Heart left ventricle (tissue), 16 donors: Measurements from ENCODE around the gene TRMT5. TPM values are rescaled to one million over a fixed set of nuclear protein-coding genes. Genes with fewer than 3 reads are reported as not detected.

ENCODE experiments used
- ATAC-seq, 4 donors: fragments of 200-7000 bp; cut with Tn5 transposase; one replicate each; pipeline ENCODE4 v1.9.1; 2020 to 2022; ENCODE audit warnings: moderate library complexity in 4 of 4, mild to moderate bottlenecking in 3 of 4, moderate number of reproducible peaks in 1 of 4
- DNase-seq, 5 donors: peaks; one replicate each; pipeline ENCODE4 v3.0.0-alpha.2; 2020
- H3K27ac ChIP-seq, 12 donors: fragments of 200-600 bp; sonication (generic) in 4 of 12; one replicate each; pipeline versions ENCODE4 v1.5.0 to v1.8.0; 2016 to 2022; ENCODE audit warnings: mild to moderate bottlenecking in 2 of 12
- H3K27me3 ChIP-seq, 9 donors: fragments of 200-600 bp; sonication (generic) in 2 of 9; one replicate each; pipeline versions ENCODE4 v1.5.1 to v1.8.0; 2016 to 2022; ENCODE audit warnings: mild to moderate bottlenecking in 3 of 9
- H3K36me3 ChIP-seq, 9 donors: fragments of 200-600 bp; sonication (generic) in 2 of 9; one replicate each; pipeline versions ENCODE4 v1.5.0 to v1.8.0; 2018 to 2022; ENCODE audit warnings: mild to moderate bottlenecking in 2 of 9
- H3K4me1 ChIP-seq, 12 donors: fragments of 200-600 bp; sonication (generic) in 4 of 12; one replicate each; pipeline versions ENCODE4 v1.5.0 to v1.8.0; 2016 to 2022; ENCODE audit warnings: mild to moderate bottlenecking in 3 of 12
- H3K4me3 ChIP-seq, 12 donors: fragments of 200-600 bp; sonication (generic) in 4 of 12; one replicate each; pipeline versions ENCODE4 v1.5.0 to v1.8.0; 2017 to 2022; ENCODE audit warnings: mild to moderate bottlenecking in 9 of 12, moderate library complexity in 4 of 12
- H3K9me3 ChIP-seq, 12 donors: fragments of 200-600 bp; sonication (generic) in 4 of 12; one replicate each; pipeline versions ENCODE4 v1.5.0 to v1.8.0; 2016 to 2022; ENCODE audit warnings: mild to moderate bottlenecking in 1 of 12
- POLR2A ChIP-seq, 2 donors: fragments of 450-650 bp; IDR thresholded peaks; one replicate each; pipeline ENCODE4 v1.6.1; 2017; ENCODE audit warnings: antibody characterized with exemption in 2 of 2, mild to moderate bottlenecking in 2 of 2, moderate library complexity in 2 of 2
- WGBS, 4 donors: extraction: QIAGEN DNeasy Blood & Tissue Kit in 2 of 4; methylation state at CpG; one replicate each; pipeline versions ENCODE4 v1.1.5 to v1.1.7; 2013 to 2018; 5-methylcytosine and 5-hydroxymethylcytosine counted together
- intact Hi-C, 10 donors: fragments of 100-400 bp; cut with DNase I; formaldehyde crosslinking; loops; one replicate each; pipeline versions ENCODE4 v1.11.1 to v1.14.2; 2022
- polyA plus RNA-seq, 2 donors: library from polyadenylated mRNA; stranded (reverse); fragments of 200-250 nt; gene quantifications; one replicate each; pipeline ENCODE4 v1.2.3, GENCODE V29; 2013
- total RNA-seq, 9 donors: library from RNA; depleted of rRNA in 2 of 9; stranded (reverse); fragments of >200 nt in 2 of 9; fragmentation: NEBNext Ultra II Directional in 3 of 9; extraction: Animal tissue kit (Norgen Biotek cat#: 25700) in 3 of 9; gene quantifications; one replicate each; pipeline versions ENCODE4 v1.1.0 to v1.2.4, GENCODE V29; 2016 to 2023
- TF ChIP-seq, protein P1 (sequence below), 12 donors: fragments of 200-600 bp; sonication (generic) in 4 of 12; IDR thresholded peaks; one replicate each; pipeline versions ENCODE4 v1.5.0 to v1.8.0; 2018 to 2022; ENCODE audit warnings: antibody characterized with exemption in 12 of 12, mild to moderate bottlenecking in 5 of 12
- donor health status: ischemic (EF 13 %, LVEDD 7.1; RV severe dilation, severe dysfunction).
- donor health status: healthy with polysubstance abuse.
- donor health status: DM: no; HTN: yes; CAD: no.
- donor health status: DM: no; HTN: no; CAD: no.
- donor health status: ischemic (EF 25% LVEDD 6.9; RV normal size, moderate dysfunction).
- donor health status: ischemic (EF 25% LVEDD 5.7; RV mildly dilated, moderate dysfunction).
- donor health status: healthy.
- donor health status: DM: yes; HTN: yes; CAD: no.
- donor health status: ischemic (EF 35%, LVEDD 5.7; RV mildly dilated, moderate dysfunction).
- donor health status: nonischemic (EF 11% LVEDD 7.7; RV severe dilation, severe dysfunction).
- donor health status: DM: yes; HTN: yes; CAD: no.
- donor health status: PGD.
- donor health status: ischemic (EF 29% LVEDD 5.4; RV normal size, mild dysfunction).
- donor health status: nonischemic (EF 23%, LVEDD 6.1; RV moderate dilation, normal function).

Gene TRMT5
- total and polyA plus RNA-seq, 11 donors, result 1.6 to 9.7 (median 6.2) TPM

DNA sequence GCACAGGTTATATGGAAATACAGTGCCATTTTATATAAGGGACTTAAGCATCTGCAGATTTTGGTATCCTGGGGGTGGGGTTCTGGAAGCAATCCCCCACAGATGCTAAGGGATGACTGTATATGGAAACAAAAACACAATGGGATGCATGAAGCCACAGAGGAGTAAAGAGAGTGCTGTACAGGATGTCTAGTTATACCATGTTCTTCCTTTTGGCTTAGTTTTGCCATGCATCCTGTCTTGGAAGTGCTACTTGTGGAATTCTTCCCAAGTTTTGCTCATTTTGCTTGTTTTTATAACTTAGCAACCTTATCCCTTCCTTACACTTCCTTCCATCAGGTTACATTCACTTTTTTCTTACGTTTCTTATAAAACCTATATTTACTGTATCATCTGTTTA is 55.6 kb downstream of the TRMT5 start:
- H3K36me3 ChIP-seq, result no peaks in the 10 kb centered on the region
- ATAC-seq (no peak), DNase-seq (no peak)
- TF ChIP-seq, protein P1, sequence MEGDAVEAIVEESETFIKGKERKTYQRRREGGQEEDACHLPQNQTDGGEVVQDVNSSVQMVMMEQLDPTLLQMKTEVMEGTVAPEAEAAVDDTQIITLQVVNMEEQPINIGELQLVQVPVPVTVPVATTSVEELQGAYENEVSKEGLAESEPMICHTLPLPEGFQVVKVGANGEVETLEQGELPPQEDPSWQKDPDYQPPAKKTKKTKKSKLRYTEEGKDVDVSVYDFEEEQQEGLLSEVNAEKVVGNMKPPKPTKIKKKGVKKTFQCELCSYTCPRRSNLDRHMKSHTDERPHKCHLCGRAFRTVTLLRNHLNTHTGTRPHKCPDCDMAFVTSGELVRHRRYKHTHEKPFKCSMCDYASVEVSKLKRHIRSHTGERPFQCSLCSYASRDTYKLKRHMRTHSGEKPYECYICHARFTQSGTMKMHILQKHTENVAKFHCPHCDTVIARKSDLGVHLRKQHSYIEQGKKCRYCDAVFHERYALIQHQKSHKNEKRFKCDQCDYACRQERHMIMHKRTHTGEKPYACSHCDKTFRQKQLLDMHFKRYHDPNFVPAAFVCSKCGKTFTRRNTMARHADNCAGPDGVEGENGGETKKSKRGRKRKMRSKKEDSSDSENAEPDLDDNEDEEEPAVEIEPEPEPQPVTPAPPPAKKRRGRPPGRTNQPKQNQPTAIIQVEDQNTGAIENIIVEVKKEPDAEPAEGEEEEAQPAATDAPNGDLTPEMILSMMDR (IDR thresholded peaks at IDR 0.05), result no peak
- no peak for TF ChIP-seq POLR2A (IDR thresholded peaks at IDR 0.05)
- H3K4me1 ChIP-seq, result peaks cover 0 to 7% (median 0%) of the 10 kb centered on the region in 12 donors
- H3K27me3 ChIP-seq, result no peaks in the 10 kb centered on the region
- intact Hi-C loops, result no loop called here
- no peaks in the 10 kb centered on the region for H3K9me3 ChIP-seq
- H3K27ac ChIP-seq, result no peak overlapping the region
- no peak overlapping the region for H3K4me3 ChIP-seq
- 60 to 72% (median 67%) methylated on average over 1 of the region's 1 CpG for whole genome bisulfite sequencing, 4 donors

DNA sequence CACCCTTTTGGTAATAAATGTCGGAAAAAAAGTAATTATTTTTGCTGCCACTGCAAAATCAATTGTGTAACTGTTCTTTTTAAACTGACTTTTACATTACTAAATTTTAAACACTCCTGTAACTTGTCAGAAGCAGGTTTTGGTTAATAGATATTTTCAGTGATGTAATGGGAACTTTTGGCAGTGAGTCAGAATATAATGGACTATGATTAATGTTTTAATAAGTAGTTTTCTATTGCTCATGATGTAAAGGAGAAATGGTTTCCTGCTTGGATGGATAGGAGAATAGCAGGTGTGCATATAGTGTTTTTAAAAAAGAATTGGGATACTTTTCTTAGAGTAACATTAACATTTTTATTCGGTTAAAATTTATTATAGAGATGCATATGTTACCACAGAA is 58.8 kb downstream of the TRMT5 start:
- intact Hi-C loops, result no loop called here
- peaks cover 0 to 7% (median 0%) of the 10 kb centered on the region in 12 donors for H3K4me1 ChIP-seq
- TF ChIP-seq POLR2A (IDR thresholded peaks at IDR 0.05), result no peak
- TF ChIP-seq, protein P1 (IDR thresholded peaks at IDR 0.05), result no peak
- WGBS, 4 donors, result 96 to 98% (median 97%) methylated on average over 2 of the region's 2 CpGs
- no peak overlapping the region for H3K4me3 ChIP-seq
- no peaks in the 10 kb centered on the region for H3K27me3 ChIP-seq
- no peaks in the 10 kb centered on the region for H3K9me3 ChIP-seq
- no peaks in the 10 kb centered on the region for H3K36me3 ChIP-seq
- ATAC-seq (no peak), DNase-seq (no peak)
- no peak overlapping the region for H3K27ac ChIP-seq

Other genes starting within 250 kb of the TRMT5 start
- gene MNAT1, start 246.3 kb downstream of the TRMT5 start, total RNA-seq, result 10 to 100 TPM; 21.4 to 32.6 (median 27.0) TPM
- gene MNAT1, start 246.3 kb downstream of the TRMT5 start, polyA plus RNA-seq, result 10 to 100 TPM; 18.9 to 24.3 TPM
- gene SLC38A6, start 166 bp upstream of the TRMT5 start, total RNA-seq, result 10 to 100 TPM in 2 of 9 donors, 1 to 10 TPM in 7; 1.6 to 19.6 (median 4.9) TPM
- 1 to 10 TPM; 1.8 to 3.2 TPM for gene SLC38A6, start 166 bp upstream of the TRMT5 start, polyA plus RNA-seq